DMS153 treated with DMSO at 0.1 percent for 48 hours (cell line): ENCODE data around the gene MACROD1.

Source experiments
- DNase-seq: peaks from one replicate; lab custom pipeline; 2025; ENCODE audit not compliant: unreplicated experiment; lab: John Stamatoyannopoulos, UW

The MACROD1 gene

DNA sequence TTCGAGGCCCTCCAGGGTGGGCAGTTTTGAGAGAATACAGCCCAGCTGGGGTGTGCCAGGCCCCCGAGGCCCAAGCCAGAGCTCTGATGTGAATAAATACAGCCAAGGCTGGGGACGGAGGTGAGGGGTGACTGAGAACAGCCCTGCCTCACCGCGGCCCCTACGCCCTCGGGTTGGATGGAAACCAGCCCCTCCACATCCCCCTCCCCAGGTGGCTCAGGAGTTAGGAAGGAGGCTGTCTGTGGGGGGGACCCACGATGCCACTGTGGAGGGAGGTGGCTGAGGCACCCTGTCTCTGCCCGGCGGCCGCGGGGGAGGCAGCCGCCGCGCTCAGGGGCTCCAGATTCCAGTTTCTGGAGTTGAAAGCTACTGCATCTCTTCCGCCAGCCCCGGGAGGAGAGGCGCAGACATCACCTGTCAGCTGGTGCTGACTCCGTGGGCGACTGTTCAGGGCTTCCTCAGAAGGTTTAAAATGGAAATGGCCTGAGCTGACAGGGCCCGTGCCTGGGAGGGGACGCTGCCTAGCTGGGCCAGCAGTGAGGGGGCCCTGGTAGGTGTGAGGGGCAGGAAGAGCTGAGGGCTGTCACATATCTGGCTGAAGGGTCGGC is 128.8 kb downstream of the MACROD1 start:
- no peak for DNase-seq

DNA sequence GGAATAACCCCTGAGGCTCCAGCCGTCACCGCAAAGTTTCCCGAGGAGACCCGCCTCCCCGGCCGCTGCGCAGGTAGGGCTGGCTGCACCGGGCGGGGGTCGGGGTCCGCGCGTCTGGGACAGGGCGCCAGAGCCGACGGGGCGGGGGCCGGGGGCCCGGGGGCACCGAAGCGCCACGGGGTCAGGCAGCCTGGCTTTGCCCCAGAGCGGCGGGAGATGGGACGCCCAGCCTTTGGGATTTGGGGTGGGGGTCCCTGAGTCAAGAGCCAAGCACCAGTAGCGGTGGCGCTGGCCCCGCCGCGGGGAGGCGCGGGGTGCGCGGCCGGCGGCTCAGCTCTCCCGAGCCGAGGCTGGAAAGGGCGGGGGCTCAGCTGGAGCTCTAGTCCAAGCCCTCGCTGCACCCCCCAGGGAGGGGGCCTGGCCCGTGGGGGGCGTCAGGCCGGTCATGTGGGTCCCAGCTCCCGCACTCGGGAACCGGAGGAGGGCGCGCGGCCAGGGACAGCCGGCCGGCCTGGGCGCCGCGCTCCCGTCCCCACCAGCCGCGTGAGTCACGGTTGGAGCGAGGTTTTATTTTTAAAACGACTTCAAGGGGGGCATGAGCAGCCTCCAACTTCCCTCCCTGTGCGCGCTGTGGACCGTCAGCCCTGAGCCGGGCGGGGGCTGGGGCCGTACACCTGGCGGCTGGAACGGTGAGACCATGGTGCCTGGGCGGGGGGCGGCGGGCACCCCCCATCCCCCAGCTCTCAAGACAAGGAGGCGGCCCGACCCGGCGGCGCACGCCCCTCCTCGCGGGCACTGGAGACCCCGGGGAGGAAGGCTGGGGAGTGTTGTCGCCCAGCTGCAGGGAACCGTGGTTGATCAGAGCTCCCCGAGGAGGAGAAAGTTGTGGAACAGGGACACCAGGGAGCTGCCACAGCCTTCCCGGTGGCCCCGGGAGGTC is 129.6 kb downstream of the MACROD1 start:
- DNase-seq: no peak

DNA sequence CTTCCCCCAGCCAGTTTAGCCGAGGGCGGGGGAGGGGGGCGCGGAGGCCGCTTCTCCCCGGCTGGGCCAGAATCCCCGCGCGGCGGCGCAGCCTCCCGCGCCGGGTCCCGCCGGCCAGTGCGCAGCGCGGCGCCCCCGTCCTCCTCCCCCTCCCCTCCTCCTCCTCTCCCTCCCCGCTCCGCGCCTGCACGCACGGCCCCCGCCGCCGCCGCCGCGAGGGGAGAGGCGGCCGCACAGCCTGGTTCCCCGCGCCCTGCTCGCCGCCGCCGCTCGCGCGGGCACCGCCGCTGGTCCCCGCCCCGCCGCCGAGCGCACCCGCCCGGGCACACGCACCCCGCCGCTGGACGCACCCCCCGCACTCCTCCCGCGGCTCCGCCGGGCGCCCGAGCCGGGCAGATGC is 130.3 kb downstream of the MACROD1 start, which contains the start of gene FLRT1:
Gene FLRT1, plus strand, starts transcription at position 356 of the 400 bp plus-strand sequence. CDS start 80,337 bp downstream, outside the sequence.
- no peak for DNase-seq

DNA sequence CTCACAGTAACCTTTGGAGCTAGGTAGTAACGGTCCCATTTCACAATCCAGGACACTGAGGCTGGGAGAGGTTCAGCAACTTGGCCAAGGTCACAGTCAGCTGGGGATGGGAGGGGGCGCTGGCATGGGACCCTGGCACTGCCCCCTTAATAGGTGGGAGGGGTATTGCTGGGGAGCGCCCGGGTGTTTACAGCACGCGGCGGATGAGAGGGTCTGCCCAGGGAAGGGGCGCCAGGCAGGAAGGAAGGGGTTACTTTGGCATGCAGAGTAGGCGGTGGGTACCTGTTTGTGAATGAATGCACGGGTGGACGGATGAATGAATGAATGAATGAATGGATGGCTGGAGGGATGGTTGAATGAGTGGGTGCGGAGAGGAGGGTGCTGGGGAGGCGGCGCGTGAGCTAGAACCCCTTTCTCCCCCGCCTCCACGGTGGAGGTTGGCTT is 130.8 kb downstream of the MACROD1 start:
- no peak for DNase-seq

DNA sequence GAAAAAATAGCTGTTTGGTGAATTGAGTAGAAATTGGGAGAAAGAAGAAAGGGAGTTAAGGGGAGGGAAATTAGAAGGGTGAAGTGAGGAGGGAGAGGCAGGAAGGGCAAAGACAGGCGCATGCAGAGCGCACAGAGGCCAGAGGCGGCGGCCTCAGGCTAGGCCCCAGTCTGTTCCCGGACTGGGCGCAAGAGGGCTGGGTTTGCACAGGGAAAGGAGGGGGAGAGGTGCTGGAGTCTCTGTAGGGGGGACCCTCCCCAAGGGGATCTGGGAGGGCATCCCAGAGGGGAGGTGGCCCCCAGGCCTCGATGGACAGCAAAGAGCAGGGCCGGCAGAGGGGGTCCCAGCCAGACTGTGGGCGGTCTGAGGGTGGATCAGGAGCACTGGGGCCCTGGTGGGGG is 131.5 kb downstream of the MACROD1 start:
- DNase-seq: no peak

DNA sequence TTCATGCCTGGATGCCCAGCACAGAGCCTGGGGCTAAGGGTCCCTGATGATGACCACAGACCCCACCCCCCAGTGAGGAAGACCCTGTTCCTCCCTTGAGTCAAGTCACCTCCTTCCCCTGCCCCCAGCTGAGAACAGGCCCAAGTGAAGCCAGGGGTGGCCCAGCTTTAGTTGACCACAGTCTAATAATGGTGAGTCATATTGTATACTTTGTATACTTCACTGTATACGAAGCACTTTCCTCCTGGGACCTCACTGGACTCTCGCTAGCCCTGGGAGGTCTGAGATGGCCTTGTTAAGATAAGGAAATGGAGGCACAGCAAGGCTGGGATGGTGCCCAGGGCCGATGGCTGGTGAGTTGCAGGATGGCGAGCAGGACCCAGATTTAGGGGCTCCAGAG is 133.9 kb downstream of the MACROD1 start:
- no peak for DNase-seq

DNA sequence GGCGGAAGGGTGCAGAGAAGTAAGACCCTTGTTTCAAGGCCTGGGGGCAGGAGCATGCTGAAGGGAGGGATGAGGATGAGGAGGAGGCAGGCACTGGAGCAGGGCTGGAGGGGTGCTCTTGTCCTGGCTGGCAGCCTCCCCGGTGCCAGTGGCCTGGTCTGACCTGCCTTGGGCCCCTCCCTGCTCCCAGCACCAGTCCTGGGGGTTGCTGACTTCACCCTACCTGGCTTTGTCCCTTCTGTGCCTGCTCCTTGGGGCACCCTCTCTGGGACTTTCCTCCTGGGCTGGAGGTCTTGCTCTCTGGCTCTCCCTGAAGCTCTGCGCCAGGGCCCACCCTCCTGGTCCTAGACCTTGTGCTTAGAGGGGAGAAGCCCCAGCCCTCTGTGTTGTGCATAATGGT is 134.9 kb downstream of the MACROD1 start:
- DNase-seq: no peak

DNA sequence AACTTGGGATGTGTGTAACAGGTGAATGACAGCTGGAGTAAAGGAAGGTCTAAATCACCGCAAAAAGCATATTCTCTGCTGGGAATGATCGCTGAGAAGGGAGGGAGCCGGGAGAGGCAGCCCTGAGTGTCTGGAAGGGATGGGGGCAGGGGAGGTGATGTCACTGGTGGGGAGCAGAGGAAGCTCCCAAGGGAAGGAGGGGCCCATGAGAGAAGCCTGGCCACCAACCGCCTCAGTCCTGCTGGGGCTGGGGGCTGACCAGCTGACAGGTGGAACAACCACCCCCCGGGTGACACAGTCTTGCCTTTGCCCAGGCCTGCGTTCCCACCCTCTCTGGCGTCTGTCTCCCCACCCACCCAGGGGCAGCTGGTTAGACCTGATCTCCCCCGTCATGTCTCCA is 136.1 kb downstream of the MACROD1 start:
- no peak for DNase-seq

DNA sequence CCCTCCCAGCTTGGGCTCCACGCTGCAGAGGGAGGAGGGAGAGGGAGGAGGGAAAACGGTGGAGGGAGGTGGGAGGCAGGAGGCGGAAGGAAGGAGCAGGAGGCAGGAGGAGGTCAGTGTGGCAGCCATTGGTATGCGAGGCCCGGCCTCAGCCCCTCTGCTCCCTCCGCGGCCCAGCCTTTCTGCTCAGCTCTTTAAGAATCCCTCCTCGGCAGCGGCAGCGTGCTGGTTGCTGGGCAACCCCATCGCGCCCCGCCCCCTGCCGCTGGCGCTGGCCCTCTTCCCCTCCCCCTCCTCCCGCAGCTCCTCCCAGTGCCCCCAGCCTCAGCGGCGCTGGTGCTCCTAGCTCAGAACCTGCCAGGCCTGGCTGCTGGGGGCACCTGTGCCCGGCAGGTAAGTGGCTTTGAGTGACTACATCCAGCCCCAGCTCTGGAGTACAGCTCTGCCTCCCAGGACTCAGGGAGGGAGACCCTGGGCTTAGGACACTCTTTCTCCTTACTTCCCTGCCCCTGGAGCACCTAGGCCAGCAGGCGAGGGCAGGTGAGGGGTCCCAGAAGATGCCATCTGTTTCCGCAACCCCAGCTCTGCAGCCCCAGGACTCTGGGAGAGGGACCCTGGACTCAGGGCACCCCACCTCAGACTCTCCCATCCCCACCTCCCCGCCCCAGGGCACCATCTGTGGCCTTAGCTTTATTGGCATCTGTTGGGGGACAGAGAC is 137.4 kb downstream of the MACROD1 start:
- DNase-seq: peak; percentile 30

DNA sequence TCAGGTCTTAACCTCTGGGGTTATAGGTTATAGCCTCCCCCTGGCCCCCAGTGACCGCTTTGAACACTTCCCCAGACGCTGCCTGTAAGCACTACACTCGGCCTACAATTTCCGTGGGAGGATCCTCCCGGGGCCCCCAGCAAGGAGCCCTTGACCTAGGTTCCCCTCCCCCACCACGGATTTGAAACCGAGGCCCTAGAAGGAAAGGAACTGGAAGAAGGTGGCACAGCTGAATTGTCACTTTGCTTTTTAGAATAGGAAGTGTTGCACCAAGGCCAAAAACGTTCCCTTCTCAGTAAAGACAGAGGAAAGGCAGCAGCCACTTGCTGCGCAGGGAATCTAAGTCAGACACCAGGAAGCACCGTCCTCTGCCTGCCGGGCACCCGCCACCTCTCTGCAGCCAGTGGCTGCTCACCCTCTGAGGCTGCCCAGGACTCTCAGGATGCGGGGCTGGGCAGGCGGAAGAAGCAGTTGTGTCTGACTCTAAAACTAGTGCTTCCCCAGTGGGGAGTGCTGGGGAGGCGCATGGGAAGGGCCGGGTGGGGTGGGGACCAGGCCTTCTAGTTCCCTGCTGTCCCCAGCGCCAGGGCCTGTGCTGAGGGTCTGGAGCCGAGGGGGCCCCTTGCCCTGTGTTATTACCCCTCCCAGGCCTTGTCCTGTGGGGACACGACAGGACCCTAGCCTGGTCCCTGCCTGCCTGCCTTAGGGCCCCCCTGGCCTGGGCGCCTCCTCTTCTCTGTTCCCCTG is 138.1 kb downstream of the MACROD1 start:
- DNase-seq: no peak

DNA sequence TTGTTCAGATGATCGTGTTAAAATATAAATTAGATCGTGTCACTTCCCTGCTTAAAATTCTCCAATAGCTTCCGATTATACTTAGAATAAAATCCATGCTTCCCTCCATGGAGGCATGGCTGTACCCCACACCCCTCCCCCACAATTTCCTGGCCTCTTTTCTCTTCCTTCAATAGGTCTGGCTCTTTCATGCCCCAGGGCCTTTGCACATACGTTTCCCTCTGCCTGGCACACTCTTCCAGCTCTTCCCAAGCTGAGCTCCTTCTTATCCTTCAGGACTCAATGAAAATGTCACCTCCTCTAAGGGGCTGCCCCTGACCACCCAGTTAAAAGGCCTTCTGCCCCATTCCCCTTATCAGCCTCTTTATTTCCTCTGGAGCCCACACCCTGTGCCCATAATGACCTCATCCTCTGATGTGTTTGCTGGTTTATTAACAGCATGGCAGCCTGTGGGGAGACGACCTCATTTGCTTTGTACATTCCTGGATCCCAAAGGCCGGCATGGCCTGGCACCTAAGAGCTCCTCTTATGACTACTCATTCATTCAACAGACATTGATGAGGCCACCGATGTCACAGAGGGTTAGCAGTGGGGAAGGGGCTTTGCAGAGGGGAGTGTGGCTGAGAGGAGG is 139.2 kb downstream of the MACROD1 start:
- no peak for DNase-seq

DNA sequence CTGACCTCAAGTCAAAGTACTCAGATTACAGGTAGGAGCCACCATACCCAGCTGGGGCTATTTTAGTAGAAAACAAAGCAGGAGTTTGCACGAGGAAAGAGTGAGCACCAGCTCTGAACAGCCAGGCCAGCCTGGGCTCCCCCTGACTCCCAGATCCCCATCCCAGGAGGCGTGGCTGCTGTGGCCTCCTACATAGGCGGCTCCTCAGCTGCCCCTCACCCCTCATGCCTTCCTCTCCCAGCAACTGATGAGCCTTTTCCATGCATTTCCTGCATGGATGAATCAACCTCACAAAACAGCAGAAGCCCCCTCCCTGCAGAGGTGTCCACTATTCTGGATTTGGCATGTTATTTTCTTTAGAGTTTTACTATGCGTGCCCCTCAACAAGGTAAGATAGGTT is 140.7 kb downstream of the MACROD1 start:
- no peak for DNase-seq

DNA sequence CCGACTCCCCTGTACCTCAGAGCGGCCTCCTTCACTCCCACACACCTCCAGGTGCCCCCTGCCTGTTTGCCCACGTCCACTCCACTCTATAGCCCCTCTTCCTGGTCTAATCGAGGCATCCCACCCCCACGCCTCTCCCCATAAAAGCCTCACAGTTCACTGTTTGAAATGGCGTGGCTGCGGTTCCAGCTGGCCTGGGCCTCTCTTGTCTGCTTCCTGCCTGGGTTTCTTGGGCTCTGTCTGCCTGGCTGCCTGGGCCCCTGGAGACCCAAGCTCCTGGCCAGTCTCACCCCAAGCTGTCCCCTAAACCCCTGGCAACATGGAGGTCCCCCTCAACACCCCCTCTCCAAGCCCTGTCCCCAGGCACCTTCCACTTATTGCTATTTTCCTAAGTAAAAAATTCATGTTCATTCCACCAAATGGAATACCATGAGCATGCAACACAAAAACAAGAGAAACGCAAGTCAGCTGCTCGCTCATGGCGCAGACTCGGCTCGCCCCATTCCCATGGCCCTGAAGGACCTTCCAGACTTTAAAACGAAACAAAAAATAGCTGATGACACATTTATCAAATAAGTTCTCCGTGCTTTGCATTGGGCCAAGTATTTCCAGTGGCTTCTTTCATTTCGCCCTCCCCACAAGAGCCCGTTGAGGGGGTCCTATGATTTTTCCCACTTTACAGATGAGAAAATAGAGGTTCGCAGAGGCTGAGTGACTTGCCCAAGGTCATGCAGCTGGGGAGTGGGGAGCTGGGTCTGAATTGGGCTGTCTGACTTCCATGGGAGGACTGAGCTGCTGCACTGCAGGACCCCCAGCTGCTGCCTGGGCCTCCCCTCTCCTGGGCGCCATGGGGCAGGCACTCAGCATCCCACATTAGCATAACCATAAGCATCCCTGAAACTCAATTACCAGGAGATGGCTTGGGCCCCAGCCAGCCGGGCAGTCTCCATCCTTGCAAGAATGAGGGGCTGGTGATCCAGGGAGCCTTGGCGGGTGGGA is 141.9 kb downstream of the MACROD1 start:
- no peak for DNase-seq

DNA sequence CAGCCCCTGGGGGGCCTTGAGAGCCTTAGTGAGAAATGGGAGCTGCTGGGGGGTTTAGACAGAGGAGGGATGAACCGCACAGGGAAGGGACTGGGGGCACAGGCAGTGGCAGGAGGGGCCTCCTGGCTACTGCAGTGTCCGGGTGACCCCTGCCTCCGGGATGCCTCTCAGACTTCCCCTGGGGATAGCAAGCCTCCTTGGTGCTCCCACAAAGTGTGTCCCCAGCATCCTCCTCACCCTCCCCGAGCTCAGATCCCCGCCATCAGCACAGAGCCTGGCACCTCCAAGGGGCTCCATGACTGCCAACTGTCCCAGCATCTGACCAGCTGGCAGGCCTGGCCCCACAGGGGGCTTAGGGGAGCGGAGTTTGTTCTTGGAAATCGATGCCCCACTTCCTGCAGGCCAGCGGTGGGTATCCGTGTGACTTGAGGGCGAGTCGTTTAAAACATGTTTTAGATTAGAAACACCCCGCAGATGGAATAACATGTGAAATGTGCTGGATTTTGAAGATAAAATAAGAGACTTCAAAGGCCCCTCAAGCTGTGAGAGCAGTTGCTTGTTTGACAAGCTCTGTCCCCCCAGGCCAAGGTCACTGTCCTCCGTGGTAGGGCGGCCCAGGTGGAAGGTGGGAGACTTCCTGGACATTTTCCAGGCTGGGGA is 143.7 kb downstream of the MACROD1 start:
- no peak for DNase-seq

DNA sequence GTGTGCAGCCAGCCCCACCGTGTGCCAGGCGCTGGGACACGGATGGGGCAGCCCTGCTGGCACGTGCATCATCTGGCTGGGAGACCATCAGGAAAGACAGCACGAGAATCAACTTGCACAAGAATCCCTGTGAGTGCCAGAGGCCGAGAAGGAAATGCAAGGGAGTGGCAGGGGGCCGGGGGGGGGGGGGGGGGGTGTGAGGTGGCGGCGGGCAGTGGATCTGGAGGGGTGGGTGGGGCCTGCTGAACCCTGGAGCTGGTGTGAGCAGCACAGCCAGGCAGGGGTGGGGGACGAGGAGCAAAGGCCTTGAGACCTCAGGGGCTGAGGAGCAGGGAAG is 144.2 kb downstream of the MACROD1 start:
- no peak for DNase-seq

DNA sequence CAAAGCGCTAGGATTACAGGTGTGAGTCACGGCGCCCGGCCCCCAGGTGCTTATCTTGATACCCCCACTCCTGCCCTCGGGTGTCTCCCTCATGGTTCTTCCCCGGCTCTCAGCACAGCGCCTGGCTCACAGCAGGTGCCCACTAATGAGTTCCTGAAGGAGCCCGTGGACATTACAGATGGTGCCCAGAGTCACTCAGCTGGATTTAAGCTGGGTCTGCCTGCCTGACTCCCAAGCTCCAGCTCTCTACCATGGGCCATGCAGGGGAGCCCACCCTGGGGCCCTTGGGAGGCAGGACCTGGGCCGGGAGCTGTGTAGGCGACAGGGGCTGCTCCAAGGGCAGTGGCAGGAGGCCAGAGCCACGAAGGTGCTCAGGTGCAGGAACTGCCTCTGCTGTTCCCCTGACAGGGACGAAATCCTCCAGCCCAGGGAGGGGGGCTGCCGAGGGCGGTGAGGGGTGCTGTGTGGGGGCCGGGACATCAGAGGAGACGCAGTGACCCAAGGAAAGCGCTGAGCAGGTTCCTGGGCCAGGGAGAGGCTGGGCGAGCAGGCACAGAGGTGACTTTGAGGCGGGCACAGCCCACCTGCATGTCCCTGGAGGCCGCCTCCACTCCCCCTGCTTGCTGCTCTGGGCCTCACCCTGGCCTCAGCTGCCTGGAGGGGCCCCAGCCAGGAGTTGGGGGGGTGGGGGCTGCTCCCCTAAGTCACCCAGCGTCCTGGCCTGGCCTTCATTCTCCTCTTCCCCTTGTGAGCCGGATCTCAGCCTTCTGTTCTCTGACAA is 144.7 kb downstream of the MACROD1 start:
- no peak for DNase-seq

DNA sequence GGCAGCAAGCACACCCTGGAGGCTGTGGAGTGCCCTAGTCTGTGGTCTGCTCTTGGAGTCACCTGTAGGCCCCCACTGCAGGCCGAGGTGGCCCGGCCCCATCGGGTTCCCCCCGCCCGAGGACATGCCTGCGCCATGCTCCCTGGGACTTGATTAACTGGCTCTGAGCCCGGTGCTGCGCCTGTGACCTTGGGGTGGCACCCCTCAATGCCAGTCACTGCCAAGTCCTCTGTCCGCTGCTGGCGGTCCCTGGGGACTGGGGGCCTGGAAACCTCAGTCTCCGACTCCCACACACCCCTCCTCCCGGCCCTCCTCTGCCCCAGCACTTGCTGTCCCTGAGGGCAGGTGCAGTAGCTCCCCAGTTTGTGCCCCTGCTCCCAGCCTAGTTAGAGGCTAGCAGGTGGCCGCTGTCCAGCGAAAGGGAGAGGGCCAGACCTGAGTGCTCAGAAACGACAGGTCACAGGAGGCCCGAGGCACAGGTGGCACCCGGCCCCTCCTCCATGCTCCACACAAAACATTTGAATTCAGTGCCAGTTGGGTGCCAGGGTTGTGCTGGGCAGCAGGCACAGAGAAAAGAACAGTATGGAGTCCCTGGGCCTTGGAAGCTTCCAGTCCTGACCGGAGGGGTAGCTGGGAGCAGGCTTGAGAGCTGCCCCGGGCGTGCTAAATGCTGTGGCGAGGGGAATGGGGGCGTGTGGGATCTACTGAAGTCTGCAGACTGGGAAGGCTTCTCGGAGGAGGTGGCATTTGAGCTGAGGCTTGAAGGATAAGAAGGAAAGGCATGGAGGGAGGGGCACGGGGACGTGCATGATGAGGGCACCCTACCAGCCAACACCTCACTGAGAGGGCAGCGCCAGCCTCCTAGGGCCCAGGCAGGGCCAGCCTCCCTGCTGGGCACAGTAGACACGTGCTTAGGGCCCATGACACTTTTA is 146.5 kb downstream of the MACROD1 start:
- no peak for DNase-seq
